Measurements from ENCODE around the gene KIF6. TPM values are rescaled to one million over a fixed set of nuclear protein-coding genes. Genes with fewer than 3 reads are reported as not detected.

KIF6 gene
- total RNA-seq, 1 experiment from 2014 or later = 2.7 TPM

DNA sequence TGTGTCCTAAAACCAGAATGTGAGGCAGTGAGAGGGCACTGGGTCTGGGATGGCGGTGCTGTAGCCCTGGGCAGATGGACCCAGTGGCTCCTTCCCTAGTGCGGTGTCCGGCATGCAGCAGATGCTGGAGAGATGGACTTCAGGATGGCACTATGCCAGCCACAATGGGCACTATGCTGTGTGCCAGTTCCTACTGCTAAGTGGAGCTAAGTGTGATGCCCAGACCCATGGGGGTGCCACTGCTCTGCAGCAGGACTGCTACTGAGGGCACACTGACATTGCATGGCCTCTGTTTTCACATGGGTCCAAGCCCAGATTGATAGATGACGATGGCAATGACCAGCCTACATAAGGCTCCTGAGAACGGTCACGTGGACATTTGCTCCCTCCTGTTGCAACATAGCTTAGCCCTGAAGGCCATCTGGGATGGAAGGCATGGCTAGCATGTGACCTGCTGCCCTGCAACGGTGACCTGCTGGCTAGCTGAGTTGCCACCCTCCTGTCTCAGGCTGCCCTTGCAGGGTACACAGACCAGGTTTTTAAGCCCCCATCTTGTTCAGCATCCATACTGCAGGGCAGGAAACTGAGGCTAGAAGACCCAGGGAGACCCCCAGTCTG lies 371.4 kb downstream of the KIF6 start:
- no peaks in the 10 kb centered on the region for H3K27me3 ChIP-seq (replicated peaks; ENCODE audit: insufficient read depth, low read depth, low read length, poor library complexity)
- H3K4me1 ChIP-seq (ENCODE audit: insufficient read depth, low read length, poor library complexity, severe bottlenecking) = peaks cover 7% of the 10 kb centered on the region
- H3K36me3 ChIP-seq (ENCODE audit: insufficient read depth, low read length, poor library complexity, severe bottlenecking) = no peaks in the 10 kb centered on the region
- TF ChIP-seq EZH2 (IDR thresholded peaks at IDR 0.05; ENCODE audit: borderline replicate concordance, low read depth, low read length, poor library complexity, severe bottlenecking) = no peak
- TF ChIP-seq, protein P1, sequence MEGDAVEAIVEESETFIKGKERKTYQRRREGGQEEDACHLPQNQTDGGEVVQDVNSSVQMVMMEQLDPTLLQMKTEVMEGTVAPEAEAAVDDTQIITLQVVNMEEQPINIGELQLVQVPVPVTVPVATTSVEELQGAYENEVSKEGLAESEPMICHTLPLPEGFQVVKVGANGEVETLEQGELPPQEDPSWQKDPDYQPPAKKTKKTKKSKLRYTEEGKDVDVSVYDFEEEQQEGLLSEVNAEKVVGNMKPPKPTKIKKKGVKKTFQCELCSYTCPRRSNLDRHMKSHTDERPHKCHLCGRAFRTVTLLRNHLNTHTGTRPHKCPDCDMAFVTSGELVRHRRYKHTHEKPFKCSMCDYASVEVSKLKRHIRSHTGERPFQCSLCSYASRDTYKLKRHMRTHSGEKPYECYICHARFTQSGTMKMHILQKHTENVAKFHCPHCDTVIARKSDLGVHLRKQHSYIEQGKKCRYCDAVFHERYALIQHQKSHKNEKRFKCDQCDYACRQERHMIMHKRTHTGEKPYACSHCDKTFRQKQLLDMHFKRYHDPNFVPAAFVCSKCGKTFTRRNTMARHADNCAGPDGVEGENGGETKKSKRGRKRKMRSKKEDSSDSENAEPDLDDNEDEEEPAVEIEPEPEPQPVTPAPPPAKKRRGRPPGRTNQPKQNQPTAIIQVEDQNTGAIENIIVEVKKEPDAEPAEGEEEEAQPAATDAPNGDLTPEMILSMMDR (conservative IDR thresholded peaks at IDR 0.05; ENCODE audit: low read depth, low read length) = no peak
- H3K27ac ChIP-seq (ENCODE audit: low read depth, low read length, poor library complexity, severe bottlenecking) = no peak overlapping the region
- intact Hi-C loops (cut with micrococcal nuclease; ENCODE audit: unreplicated experiment) = no loop called here
- no peaks in the 10 kb centered on the region for H3K9me3 ChIP-seq (ENCODE audit: low read depth, low read length, poor library complexity, severe bottlenecking)
- no peak overlapping the region for H3K4me3 ChIP-seq (ENCODE audit: low read depth, low read length, poor library complexity, severe bottlenecking)
- DNase-seq (ENCODE audit: low spot score) = no peak
- ChIA-PET POLR2A (ENCODE audit: low non-redundant PET) (no interaction called here), CTCF (no interaction called here)
- no TSS peak for BruUV-seq (replicated peaks)

DNA sequence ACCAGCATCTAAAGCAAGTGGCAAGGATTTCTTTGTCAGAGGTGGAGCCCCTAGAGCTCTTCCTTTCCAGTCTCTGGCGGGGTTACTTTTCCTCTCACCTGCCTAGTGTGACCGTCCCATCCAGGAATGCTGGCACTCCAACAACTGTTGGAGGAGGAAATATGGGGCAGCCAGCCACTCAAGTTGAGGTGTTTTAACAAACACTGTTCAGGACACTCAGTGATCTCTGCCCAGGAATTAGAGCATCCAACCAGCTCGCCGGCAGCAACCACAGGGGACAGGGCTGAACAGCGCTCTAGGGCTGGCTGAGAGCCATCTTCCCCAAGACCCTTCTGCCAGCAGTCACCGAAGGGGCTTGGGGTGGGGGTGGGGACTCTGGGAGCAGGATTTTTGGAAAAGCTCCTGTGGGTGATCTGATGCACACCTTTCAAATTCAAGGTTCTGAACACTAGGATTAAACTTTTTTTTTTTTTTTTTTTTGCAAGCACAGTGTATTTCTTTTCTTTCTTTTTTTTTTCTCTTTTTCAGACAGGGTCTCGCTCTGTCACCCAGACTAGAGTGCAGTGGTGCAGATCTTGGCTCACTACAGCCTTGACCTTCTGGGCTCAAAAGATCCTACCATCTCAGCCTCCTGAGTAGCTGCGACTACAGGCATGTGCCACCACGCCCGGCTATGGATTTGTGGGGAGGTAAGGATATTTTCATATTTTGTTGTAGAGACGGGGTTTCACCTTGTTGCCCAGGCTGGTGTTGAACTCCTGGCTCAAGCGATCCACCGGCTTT lies 374.3 kb downstream of the KIF6 start:
- no TSS peak for BruUV-seq (replicated peaks)
- Histone ChIP-seq H3K36me3 (ENCODE audit: insufficient read depth, low read length, poor library complexity, severe bottlenecking) (no peaks in the 10 kb centered on the region), H3K27me3 (replicated peaks; ENCODE audit: insufficient read depth, low read depth, low read length, poor library complexity) (no peaks in the 10 kb centered on the region), H3K4me1 (ENCODE audit: insufficient read depth, low read length, poor library complexity, severe bottlenecking) (no peaks in the 10 kb centered on the region), H3K27ac (ENCODE audit: low read depth, low read length, poor library complexity, severe bottlenecking) (no peak overlapping the region), H3K4me3 (ENCODE audit: low read depth, low read length, poor library complexity, severe bottlenecking) (no peak overlapping the region), H3K9me3 (ENCODE audit: low read depth, low read length, poor library complexity, severe bottlenecking) (no peaks in the 10 kb centered on the region)
- TF ChIP-seq, protein P1 (conservative IDR thresholded peaks at IDR 0.05; ENCODE audit: low read depth, low read length) = no peak
- TF ChIP-seq EZH2 (IDR thresholded peaks at IDR 0.05; ENCODE audit: borderline replicate concordance, low read depth, low read length, poor library complexity, severe bottlenecking) = no peak
- ChIA-PET POLR2A (ENCODE audit: low non-redundant PET) (no interaction called here), CTCF (no interaction called here)
- DNase-seq (ENCODE audit: low spot score) = no peak
- intact Hi-C loops (cut with micrococcal nuclease; ENCODE audit: unreplicated experiment) = no loop called here

DNA sequence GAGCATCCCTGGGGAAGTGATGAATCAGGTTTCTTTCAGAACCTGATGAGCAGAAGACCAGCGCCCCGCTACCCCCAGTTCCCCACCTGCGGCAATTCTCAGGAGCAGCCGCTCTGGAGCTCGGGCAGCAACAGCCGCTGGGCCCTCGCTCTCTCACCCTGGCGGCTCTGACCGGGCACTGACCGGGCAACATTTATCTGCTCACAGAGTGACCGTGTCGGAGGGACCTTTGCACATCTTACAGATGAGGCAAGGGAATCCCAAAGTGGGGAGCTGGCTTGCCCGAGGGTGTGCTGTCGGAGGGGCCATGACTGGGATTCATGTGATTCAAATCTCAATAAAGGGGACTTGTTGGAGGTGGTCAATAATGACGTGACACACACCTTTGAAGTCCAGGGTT lies 376.5 kb downstream of the KIF6 start:
- H3K4me1 ChIP-seq (ENCODE audit: insufficient read depth, low read length, poor library complexity, severe bottlenecking) = no peaks in the 10 kb centered on the region
- intact Hi-C loops (cut with micrococcal nuclease; ENCODE audit: unreplicated experiment) = no loop called here
- no peak overlapping the region for H3K4me3 ChIP-seq (ENCODE audit: low read depth, low read length, poor library complexity, severe bottlenecking)
- POLR2A ChIA-PET (ENCODE audit: low non-redundant PET) = no interaction called here
- H3K27ac ChIP-seq (ENCODE audit: low read depth, low read length, poor library complexity, severe bottlenecking) = no peak overlapping the region
- H3K36me3 ChIP-seq (ENCODE audit: insufficient read depth, low read length, poor library complexity, severe bottlenecking) = no peaks in the 10 kb centered on the region
- no peak for TF ChIP-seq EZH2 (IDR thresholded peaks at IDR 0.05; ENCODE audit: borderline replicate concordance, low read depth, low read length, poor library complexity, severe bottlenecking)
- TF ChIP-seq, protein P1 (conservative IDR thresholded peaks at IDR 0.05; ENCODE audit: low read depth, low read length) = no peak
- CTCF ChIA-PET = interaction anchor here (1.2 kb wide), 1 partner anchor 13 kb away, joined by 3 read pairs; no protein-coding TSS in a partner anchor
- no peaks in the 10 kb centered on the region for H3K9me3 ChIP-seq (ENCODE audit: low read depth, low read length, poor library complexity, severe bottlenecking)
- H3K27me3 ChIP-seq (replicated peaks; ENCODE audit: insufficient read depth, low read depth, low read length, poor library complexity) = no peaks in the 10 kb centered on the region
- BruUV-seq (replicated peaks) = no TSS peak
- no peak for DNase-seq (ENCODE audit: low spot score)
